Ureter (tissue), 1 donor: ENCODE measurements around the gene ZNF683. TPM values are rescaled to one million over a fixed set of nuclear protein-coding genes. Genes with fewer than 3 reads are reported as not detected.
A peak's percentile ranks its signal among the peaks of the same experiment; 100 is the strongest.
"Not testable (repeated sequence)": the region's sequence is repeated elsewhere in the genome, so short reads cannot be mapped to it uniquely, and the experiment has no call there.

ENCODE experiments used
- DNase-seq: peaks from one replicate; pipeline ENCODE4 v3.0.0-alpha.2; 2020; ENCODE audit warnings: low spot score
- total RNA-seq: library from RNA; stranded (reverse); gene quantifications from one replicate; pipeline ENCODE4 v1.2.4, GENCODE V29; 2023
- donor health status: DM: yes; HTN: yes; CAD: no.

The ZNF683 gene
- total RNA-seq: 1.2 TPM

DNA sequence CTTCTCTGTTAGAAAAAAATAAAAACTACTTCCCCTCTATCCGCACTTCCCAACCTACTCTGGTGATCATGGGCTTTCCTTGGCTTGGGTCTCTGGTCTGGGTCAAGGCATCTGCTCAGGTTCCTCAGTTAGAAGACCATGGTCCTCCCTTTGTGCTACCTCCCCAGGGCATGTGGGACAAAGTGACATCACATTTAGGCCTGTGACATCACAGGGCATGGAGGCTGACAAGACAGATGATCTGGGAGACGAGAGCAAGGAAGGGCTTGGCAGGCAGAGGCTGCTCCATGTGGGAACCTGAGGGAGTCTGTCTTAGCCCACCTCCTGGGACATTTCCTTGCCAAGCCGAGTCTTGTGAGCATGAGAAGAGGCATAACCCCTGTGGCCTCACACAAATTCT lies at the start of gene ZNF683:
Gene ZNF683, minus strand, starts transcription at position 140 of the 400 bp plus-strand sequence. CDS start 4,179 bp downstream, outside the sequence.
- DNase-seq: not testable (repeated sequence)

DNA sequence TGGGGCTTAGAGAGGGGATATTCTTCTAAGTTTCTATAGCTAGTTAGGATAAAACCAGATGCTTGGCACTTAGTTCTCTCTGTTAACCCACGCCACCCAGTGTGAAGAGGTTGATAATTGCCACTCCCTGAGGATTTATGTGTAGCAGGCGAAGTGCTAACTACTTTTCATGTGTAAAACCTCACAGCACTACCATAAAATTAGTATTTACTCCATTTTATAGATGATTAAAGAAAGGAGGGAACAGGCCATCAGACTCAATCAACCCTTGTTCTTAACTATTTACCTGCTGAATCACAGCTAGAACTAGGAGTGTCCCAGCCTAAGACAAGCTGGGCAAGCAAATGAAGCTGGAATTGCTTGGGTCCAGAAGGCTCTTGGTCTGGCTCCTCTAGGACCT lies 46.9 kb upstream of the ZNF683 start:
- DNase-seq: no peak

GRCh38 chr1:26418865-26419349 lies 46.4 kb upstream of the ZNF683 start:
- DNase-seq: no peak

- peak; percentile 61 for DNase-seq
These were observed 44.7 kb upstream of the ZNF683 start for GRCh38 chr1:26417111-26417759.

DNA sequence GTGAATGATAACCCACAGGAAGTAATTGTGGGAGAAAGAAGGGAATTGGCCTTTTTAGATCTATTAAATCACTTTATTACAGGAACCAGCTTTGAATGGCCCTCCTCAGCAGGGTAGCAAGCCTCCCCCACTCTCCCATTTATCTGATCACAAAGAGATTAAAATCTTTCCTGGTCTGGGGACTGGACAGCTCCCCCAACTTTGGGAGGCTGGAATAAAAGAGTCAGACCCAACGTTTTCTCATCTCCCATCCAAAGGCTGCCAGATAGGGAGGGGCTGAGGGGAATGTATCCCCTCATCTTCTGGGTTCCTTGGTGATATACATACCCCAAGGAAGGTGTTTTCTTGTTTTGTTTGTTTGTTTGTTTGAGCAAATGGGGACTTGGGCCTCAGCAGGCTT lies 40.5 kb upstream of the ZNF683 start:
- no peak for DNase-seq

GRCh38 chr1:26412180-26412840 lies 39.8 kb upstream of the ZNF683 start:
- DNase-seq: no peak

DNA sequence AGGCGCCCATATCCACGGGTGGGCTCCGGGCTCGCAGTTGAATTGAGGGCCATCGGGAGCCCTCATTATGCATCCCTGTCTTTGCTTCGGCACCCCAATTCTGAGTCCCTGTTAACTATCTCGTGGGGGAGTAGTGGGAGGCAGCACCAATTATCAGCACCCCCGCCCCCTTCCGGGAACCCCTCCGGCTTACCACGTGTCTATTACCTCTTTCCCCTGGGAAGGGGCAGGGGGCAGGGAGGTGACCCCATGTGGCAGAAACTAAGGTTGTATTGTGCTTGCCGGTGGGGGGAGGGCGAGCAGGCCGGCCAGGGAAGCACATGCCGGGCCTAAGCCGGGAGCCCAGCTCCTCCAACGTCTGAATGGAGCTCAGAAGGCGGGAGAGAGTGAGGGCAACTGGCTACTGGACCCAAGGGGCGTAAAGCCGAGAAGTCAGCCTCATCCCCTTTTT lies 39.1 kb upstream of the ZNF683 start:
- no peak for DNase-seq

GRCh38 chr1:26410706-26411623 lies 38.4 kb upstream of the ZNF683 start, which contains the start of gene LIN28A:
LIN28A (plus strand) TSS chr1:26410817; CDS start chr1:26410892, 75 bp downstream.
- no peak for DNase-seq

DNA sequence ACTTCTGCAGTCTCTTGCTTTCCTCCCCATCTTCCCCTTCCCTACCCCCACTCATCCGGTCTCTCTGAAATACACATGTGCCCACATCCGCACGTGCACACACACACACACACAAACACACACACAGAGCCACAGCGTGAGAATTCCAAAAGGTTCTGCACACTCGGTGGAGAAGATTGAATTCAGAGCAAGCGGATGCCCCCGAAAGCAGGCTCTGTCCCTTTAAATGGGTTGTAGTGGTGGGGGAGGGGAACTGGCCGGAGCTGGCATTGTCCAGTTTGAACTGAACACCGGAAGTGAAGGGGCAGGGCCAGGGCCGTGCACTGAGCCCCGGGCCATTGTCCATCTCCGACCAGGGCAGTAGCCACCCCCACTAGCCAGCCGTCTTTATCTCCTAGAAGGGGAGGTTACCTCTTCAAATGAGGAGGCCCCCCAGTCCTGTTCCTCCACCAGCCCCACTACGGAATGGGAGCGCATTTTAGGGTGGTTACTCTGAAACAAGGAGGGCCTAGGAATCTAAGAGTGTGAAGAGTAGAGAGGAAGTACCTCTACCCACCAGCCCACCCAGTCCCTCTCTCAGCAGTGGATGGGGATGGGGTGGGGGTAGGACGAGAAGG lies 36.7 kb upstream of the ZNF683 start:
- no peak for DNase-seq

GRCh38 chr1:26408604-26409003 lies 36.1 kb upstream of the ZNF683 start:
- peak; percentile 71 for DNase-seq

- DNase-seq: no peak
These were observed 32.8 kb upstream of the ZNF683 start for GRCh38 chr1:26405281-26405915.

DNA sequence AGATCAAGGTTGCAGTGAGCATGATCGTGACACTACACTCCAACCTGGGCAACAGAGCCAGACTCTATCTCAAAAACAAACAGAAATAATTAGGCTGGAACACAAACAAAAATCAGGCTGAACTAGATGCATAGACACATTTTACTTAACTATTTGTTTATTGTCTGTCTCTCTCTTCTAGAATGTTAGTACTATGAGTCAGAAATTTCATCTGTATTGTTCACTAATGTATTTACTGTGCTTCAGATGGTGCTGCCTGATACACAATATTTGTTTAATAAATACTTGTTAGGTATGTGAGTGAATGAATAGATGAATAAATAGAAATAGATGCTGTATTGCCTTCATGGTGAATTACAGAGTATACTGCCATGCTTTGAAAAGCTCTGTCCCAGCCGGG lies 32.1 kb upstream of the ZNF683 start:
- no peak for DNase-seq

DNA sequence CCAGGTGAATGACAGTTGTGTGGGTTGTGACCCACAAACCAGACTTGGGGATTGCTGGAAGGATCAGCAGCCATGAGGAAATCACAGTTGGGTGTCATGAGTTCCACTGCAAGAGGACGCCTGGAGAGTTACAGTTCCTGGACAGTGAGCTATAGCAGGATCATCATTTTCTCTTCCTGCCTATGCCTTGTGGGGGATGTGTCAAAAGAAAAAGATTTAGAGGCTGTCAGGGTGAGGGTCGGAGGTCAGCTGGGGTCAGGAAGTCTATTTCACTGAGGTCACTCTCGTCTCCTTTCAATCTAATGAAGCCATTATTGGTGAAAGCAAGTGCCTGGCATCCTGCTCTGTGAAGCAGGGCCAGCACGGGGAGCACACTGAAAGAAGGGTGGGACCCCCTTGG lies 31.1 kb upstream of the ZNF683 start:
- no peak for DNase-seq

DNA sequence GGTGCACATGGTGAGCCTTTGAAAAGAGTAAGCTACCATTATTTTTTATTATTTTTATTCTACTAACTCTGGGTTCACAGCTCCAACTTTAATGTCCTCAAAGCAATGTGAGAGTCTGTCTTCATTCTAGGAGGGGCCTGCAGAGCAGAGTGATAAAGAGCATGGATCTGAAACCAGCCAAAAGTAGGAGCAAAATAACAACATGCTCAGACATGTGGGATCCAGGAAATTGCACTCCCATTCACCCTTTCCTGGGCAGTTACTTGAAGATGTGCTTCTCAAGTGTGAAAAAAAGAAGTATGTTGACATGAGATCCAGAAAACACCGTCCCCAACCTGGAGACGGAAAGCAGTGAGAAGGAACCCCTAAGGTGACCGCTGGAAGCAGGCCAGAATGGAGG lies 29.3 kb upstream of the ZNF683 start:
- DNase-seq: no peak

GRCh38 chr1:26399034-26399433 lies 26.5 kb upstream of the ZNF683 start:
- DNase-seq: no peak

DNA sequence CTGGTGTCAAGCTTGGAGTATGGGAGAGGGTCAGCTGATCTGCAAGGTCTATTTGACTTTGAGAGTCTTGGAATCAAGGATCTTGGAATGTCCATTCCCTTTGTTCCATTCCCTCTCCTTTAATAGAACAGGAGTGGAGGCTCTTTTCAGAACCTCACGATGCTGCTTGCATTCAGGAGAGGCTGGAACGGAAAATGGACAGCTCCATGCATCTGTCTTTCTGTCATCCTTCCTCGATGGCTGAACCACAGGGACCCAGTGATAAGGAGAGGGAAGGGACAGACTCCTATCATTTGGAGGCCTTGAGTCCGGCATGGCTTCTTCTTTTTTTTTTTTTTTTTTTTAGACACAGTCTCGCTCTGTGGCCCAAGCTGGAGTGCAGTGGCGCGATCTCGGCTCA lies 23.2 kb upstream of the ZNF683 start:
- no peak for DNase-seq

DNA sequence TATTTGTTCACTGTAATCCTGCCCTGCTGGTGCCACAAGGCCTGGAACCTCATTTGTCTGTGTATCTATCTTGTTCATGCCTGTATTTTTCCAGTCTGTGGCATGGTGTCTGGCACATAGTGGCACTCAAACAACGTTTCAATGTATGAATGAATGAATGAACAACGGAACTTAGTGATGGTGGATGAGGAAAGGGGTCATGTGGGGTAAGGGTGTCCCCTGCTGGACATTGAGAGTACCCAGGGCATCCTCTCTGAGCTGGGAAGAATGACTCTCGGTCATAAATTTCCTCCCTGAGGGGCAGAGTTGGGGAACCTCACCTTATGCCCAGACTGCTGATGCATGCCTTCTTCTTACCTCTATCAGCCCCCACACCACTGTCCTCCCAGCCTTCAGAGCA lies 18.9 kb upstream of the ZNF683 start:
- DNase-seq: no peak

DNA sequence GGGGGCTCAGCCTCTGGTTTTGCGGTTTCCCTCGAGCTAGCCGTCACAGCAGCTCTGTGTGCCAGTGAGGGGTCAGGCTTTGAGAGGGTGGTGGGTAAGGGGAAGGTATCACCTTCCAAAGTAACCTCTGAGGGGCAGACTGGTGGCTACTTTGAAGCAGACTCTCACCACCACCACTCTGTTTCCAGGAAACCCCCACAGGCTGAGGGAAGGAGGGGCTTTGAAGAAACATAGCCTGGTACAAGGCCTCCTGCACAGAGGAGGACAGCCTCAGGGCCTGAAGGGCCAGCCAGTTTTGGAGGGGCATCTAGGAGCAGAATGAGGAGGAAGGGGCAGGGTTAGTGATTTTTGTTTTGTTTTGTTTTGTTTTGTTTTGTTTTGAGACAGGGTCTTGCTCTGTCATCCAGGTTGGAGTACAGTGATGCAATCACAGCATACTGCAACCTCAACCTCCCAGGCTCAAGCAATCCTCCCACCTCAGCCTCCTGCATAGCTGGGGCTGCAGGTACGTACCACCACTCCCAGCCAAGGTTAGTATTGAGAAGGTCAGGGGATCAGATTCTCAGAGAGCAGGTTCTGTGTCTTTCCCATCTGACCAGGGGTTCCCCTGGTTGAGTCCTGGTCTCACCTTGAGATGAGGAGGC lies 17.2 kb upstream of the ZNF683 start:
- DNase-seq: no peak

DNA sequence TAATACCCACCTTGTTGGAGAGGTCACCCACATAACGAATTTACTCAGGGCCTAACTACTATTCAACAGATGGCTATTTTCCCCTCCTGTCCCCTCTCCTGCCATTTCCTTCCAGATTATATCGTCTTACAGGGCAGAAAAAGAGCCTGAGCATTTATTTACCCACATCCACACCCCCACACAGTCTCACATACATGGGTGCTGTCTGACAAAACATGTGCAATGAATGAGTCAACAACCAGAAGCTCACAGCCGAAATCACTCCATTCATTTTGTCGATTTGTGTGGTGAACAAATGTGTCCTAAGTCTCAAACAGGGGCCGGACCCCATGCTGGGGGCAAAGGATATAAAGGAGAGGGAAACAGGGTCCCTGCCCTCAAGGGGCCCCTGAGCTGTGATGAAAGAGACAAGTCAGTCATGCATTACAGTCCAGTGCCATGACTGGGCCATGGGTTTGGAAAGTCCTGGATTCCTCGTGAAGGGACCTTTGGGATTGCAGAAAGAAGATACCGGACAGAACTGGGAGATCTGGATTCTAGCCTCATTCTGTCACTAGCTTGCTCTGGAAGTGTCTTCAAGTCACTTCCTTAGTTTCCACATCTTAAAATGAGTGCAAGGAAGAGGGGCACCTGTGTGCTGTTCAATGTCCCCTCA lies 16.4 kb upstream of the ZNF683 start:
- no peak for DNase-seq

DNA sequence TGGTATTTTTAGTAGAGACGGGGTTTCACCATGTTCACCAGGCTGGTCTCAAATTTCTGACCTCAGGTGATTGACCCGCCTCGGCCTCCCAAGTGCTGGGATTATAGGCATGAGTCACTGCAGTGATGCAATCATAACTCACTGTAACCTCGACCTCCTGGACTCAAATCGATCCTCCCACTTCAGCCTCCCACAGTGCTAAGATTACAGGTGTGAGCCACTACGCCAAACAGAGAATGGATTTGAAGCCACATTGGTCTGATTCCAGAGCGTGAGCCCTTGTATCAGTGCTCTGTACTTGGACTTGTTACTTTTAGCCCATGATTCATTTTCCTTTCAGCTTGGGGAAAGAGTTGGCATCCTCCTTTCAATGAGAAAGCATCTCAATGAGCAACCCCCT lies 14.9 kb upstream of the ZNF683 start:
- no peak for DNase-seq
